22Rv1 (cell line): ENCODE results near the gene SLC15A1.

Experiments used
- ZFX ChIP-seq: fragments of 450-650 bp; IDR thresholded peaks from 2 replicates; pipeline ENCODE4 v1.6.1; 2017; ENCODE audit warnings: antibody characterized with exemption, borderline replicate concordance
- TF ChIP-seq, protein P1 (sequence below): fragments of 450-650 bp; IDR thresholded peaks from 2 replicates; pipeline ENCODE4 v1.5.1; 2017; ENCODE audit warnings: mild to moderate bottlenecking

GRCh38 chr13:98785405-98785804 lies 32.9 kb upstream of the SLC15A1 start:
- TF ChIP-seq, protein P1, sequence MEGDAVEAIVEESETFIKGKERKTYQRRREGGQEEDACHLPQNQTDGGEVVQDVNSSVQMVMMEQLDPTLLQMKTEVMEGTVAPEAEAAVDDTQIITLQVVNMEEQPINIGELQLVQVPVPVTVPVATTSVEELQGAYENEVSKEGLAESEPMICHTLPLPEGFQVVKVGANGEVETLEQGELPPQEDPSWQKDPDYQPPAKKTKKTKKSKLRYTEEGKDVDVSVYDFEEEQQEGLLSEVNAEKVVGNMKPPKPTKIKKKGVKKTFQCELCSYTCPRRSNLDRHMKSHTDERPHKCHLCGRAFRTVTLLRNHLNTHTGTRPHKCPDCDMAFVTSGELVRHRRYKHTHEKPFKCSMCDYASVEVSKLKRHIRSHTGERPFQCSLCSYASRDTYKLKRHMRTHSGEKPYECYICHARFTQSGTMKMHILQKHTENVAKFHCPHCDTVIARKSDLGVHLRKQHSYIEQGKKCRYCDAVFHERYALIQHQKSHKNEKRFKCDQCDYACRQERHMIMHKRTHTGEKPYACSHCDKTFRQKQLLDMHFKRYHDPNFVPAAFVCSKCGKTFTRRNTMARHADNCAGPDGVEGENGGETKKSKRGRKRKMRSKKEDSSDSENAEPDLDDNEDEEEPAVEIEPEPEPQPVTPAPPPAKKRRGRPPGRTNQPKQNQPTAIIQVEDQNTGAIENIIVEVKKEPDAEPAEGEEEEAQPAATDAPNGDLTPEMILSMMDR, result no peak
- TF ChIP-seq ZFX, result no peak
